Astrocyte (in vitro differentiated cells and primary cell): Measurements from ENCODE around the gene ALDOA. TPM values are rescaled to one million over a fixed set of nuclear protein-coding genes. Genes with fewer than 3 reads are reported as not detected.
"Not testable (repeated sequence)": the region's sequence is repeated elsewhere in the genome, so short reads cannot be mapped to it uniquely, and the experiment has no call there.

Source experiments
- DNase-seq: peaks from one replicate; pipeline ENCODE4 v3.0.0-alpha.2; 2010; ENCODE audit warnings: low read depth
- FAIRE-seq: peaks from 2 replicates; lab custom pipeline; 2011; peaks lifted over from hg19 to GRCh38; lab: Jason Lieb, UNC
- H2AFZ ChIP-seq: 2 replicates; pipeline ENCODE4 v1.6.0; 2012; ENCODE audit warnings: low read depth, low read length, inconsistent platforms
- H3K27ac ChIP-seq: 2 replicates; pipeline ENCODE4 v1.5.1; 2011; ENCODE audit warnings: low read depth, low read length, inconsistent platforms
- H3K27me3 ChIP-seq: 2 replicates; pipeline ENCODE4 v1.6.0; 2011; ENCODE audit warnings: low read length, inconsistent platforms; ENCODE audit not compliant: insufficient read depth
- H3K36me3 ChIP-seq: 2 replicates; pipeline ENCODE4 v1.5.1; 2011; ENCODE audit warnings: low read length, inconsistent platforms; ENCODE audit not compliant: insufficient read depth
- H3K4me1 ChIP-seq: 2 replicates; pipeline ENCODE4 v1.5.1; 2011; ENCODE audit warnings: low read length, inconsistent platforms; ENCODE audit not compliant: insufficient read depth
- H3K4me2 ChIP-seq: 2 replicates; pipeline ENCODE4 v1.6.0; 2012; ENCODE audit warnings: low read length, inconsistent platforms
- H3K4me3 ChIP-seq: 2 replicates; pipeline ENCODE4 v1.5.1; 2011; ENCODE audit warnings: low read depth, mild to moderate bottlenecking, low read length, inconsistent platforms; ENCODE audit not compliant: insufficient read depth
- H3K79me2 ChIP-seq: 2 replicates; pipeline ENCODE4 v1.6.0; 2012; ENCODE audit warnings: mild to moderate bottlenecking, low read length, inconsistent platforms; ENCODE audit not compliant: insufficient read depth
- H3K9ac ChIP-seq: 2 replicates; pipeline ENCODE4 v1.6.0; 2012; ENCODE audit warnings: mild to moderate bottlenecking, low read length, inconsistent platforms
- H3K9me3 ChIP-seq: 2 replicates; pipeline ENCODE4 v1.5.1; 2012; ENCODE audit warnings: low read depth, mild to moderate bottlenecking, low read length, inconsistent platforms; ENCODE audit not compliant: insufficient read depth
- H4K20me1 ChIP-seq: 2 replicates; pipeline ENCODE4 v1.6.0; 2012; ENCODE audit warnings: low read length, inconsistent platforms; ENCODE audit not compliant: insufficient read depth
- H3K27ac Mint-ChIP-seq: one replicate; pipeline ENCODE4 v1.8.0; 2021; ENCODE audit warnings: mild to moderate bottlenecking, mixed read lengths; ENCODE audit not compliant: unreplicated experiment
- H3K27me3 Mint-ChIP-seq: one replicate; pipeline ENCODE4 v1.8.0; 2021; ENCODE audit warnings: low read depth, mixed read lengths; ENCODE audit not compliant: unreplicated experiment
- H3K36me3 Mint-ChIP-seq: one replicate; pipeline ENCODE4 v1.8.0; 2021; ENCODE audit warnings: low read depth, mixed read lengths; ENCODE audit not compliant: unreplicated experiment
- H3K4me1 Mint-ChIP-seq: one replicate; pipeline ENCODE4 v1.8.0; 2021; ENCODE audit warnings: low read depth, mixed read lengths; ENCODE audit not compliant: unreplicated experiment
- H3K4me3 Mint-ChIP-seq: one replicate; pipeline ENCODE4 v1.8.0; 2021; ENCODE audit warnings: mild to moderate bottlenecking, moderate library complexity, mixed read lengths; ENCODE audit not compliant: unreplicated experiment
- H3K9me3 Mint-ChIP-seq: one replicate; pipeline ENCODE4 v1.8.0; 2021; ENCODE audit warnings: mild to moderate bottlenecking, mixed read lengths; ENCODE audit not compliant: unreplicated experiment
- CTCF ChIP-seq: IDR thresholded peaks from 2 replicates; pipeline ENCODE4 v1.5.1; 2011; ENCODE audit warnings: low read depth, mild to moderate bottlenecking, inconsistent platforms, low read length, moderate library complexity; ENCODE audit not compliant: insufficient read depth
- EZH2 ChIP-seq: IDR thresholded peaks from 2 replicates; pipeline ENCODE4 v1.6.1; 2012; ENCODE audit warnings: mild to moderate bottlenecking, low read length, inconsistent platforms; ENCODE audit not compliant: insufficient read depth
- total RNA-seq: library from RNA; stranded (reverse); gene quantifications from 2 replicates; pipeline ENCODE4 v1.2.1, GENCODE V29; 2021

Gene ALDOA
- total RNA-seq, 1 donor from 2014 or later: 1,795 TPM

- Histone ChIP-seq H3K4me3 (no peak overlapping the region), H3K9ac (no peak overlapping the region), H3K79me2 (no peaks in the 10 kb centered on the region), H3K4me1 (no peaks in the 10 kb centered on the region), H3K27ac (no peak overlapping the region), H2AFZ (no peak overlapping the region), H3K4me2 (no peak overlapping the region), H3K9me3 (no peaks in the 10 kb centered on the region), H3K27me3 (no peaks in the 10 kb centered on the region), H4K20me1 (no peaks in the 10 kb centered on the region), H3K36me3 (no peaks in the 10 kb centered on the region)
- Mint-ChIP-seq H3K27me3 (peaks cover 11% of the 10 kb centered on the region), H3K36me3 (no peaks in the 10 kb centered on the region), H3K9me3 (peaks cover 3% of the 10 kb centered on the region), H3K27ac (no peak overlapping the region), H3K4me3 (no peak overlapping the region), H3K4me1 (peaks cover 5% of the 10 kb centered on the region)
- TF ChIP-seq CTCF: no peak
- TF ChIP-seq EZH2: no peak
- DNase-seq (no peak), FAIRE-seq (no peak)
Observed at GRCh38 chr16:30017277-30017656, 48.3 kb upstream of the ALDOA start.

GRCh38 chr16:30017937-30018336, 47.6 kb upstream of the ALDOA start:
- H3K36me3 ChIP-seq, H3K4me2 ChIP-seq, FAIRE-seq, DNase-seq, H4K20me1 ChIP-seq, H3K79me2 ChIP-seq, H3K27me3 Mint-ChIP-seq, H3K9ac ChIP-seq, H3K9me3 Mint-ChIP-seq, H3K27ac ChIP-seq, H3K36me3 Mint-ChIP-seq, H3K27ac Mint-ChIP-seq, H3K4me3 Mint-ChIP-seq, H3K27me3 ChIP-seq, H2AFZ ChIP-seq, H3K4me1 ChIP-seq, H3K4me3 ChIP-seq, H3K4me1 Mint-ChIP-seq, H3K9me3 ChIP-seq: not testable (repeated sequence)

- Mint-ChIP-seq H3K27me3 (peaks cover 11% of the 10 kb centered on the region), H3K36me3 (no peaks in the 10 kb centered on the region), H3K4me3 (peak overlapping the region; percentile 68), H3K4me1 (peaks cover 5% of the 10 kb centered on the region), H3K27ac (peak overlapping the region; percentile 50), H3K9me3 (peaks cover 3% of the 10 kb centered on the region)
- H3K79me2 ChIP-seq: no peaks in the 10 kb centered on the region
- no peaks in the 10 kb centered on the region for H3K9me3 ChIP-seq
- no peak overlapping the region for H3K27ac ChIP-seq
- no peaks in the 10 kb centered on the region for H3K27me3 ChIP-seq
- H3K4me3 ChIP-seq: no peak overlapping the region
- no peak overlapping the region for H2AFZ ChIP-seq
- no peaks in the 10 kb centered on the region for H3K4me1 ChIP-seq
- H3K36me3 ChIP-seq: no peaks in the 10 kb centered on the region
- no peak for DNase-seq
- H3K4me2 ChIP-seq: no peak overlapping the region
- TF ChIP-seq CTCF (no peak), EZH2 (no peak)
- no peaks in the 10 kb centered on the region for H4K20me1 ChIP-seq
- no peak for FAIRE-seq
- H3K9ac ChIP-seq: no peak overlapping the region
Observed at GRCh38 chr16:30018731-30019158, 46.8 kb upstream of the ALDOA start.
